HepG2 (cell line): ENCODE data around the gene RIMBP2. TPM values are rescaled to one million over a fixed set of nuclear protein-coding genes. Genes with fewer than 3 reads are reported as not detected.

Experiments
- ATM ChIP-seq: fragments of 450-650 bp; IDR thresholded peaks from 2 replicates; pipeline ENCODE4 v1.7.1; 2017; ENCODE audit warnings: mild to moderate bottlenecking, borderline replicate concordance
- CHD2 ChIP-seq: IDR thresholded peaks from 2 replicates; pipeline ENCODE4 v1.6.1; 2011; ENCODE audit warnings: low read depth, low read length, improper control_type of control experiment
- ELF3 ChIP-seq: IDR thresholded peaks from 2 replicates; pipeline ENCODE4 v1.6.1; 2016; ENCODE audit warnings: missing genetic modification reagents, missing compliant biosample characterization
- ETV6 ChIP-seq: sonication (generic); formaldehyde crosslinking; conservative IDR thresholded peaks from 2 replicates; pipeline ENCODE4 v1.4.0; 2020; ENCODE audit warnings: missing genetic modification reagents
- GABPA ChIP-seq, 2 experiments: IDR thresholded peaks; 2 replicates each; pipeline ENCODE4 v1.6.1; 2011 to 2016; ENCODE audit warnings: low read depth in 2 of 2, low read length in 1 of 2, missing biosample characterization in 1 of 2, missing genetic modification characterization in 1 of 2
- GTF2F1 ChIP-seq: fragments of 150-350 bp; IDR thresholded peaks from 2 replicates; pipeline ENCODE4 v1.6.1; 2014; ENCODE audit warnings: low read length
- LCORL ChIP-seq, 2 experiments: fragments of 450-650 bp in 1 of 2; sonication (generic) in 1 of 2; formaldehyde crosslinking in 1 of 2; IDR thresholded peaks; 2 replicates each; pipeline versions ENCODE4 v1.5.0 to v1.6.1; 2017 to 2020; ENCODE audit warnings: antibody characterized with exemption in 1 of 2, missing genetic modification reagents in 1 of 2
- NR2C2 ChIP-seq: sonication (generic); formaldehyde crosslinking; IDR thresholded peaks from 2 replicates; pipeline ENCODE4 v1.4.0; 2020; ENCODE audit warnings: missing genetic modification reagents, mild to moderate bottlenecking, moderate library complexity, borderline replicate concordance
- POLR2AphosphoS2 ChIP-seq: IDR thresholded peaks from 2 replicates; pipeline ENCODE4 v1.6.1; 2011; ENCODE audit warnings: low read depth, low read length, improper control_type of control experiment
- SOX6 ChIP-seq, 2 experiments: fragments of 450-650 bp in 1 of 2; sonication (generic) in 1 of 2; formaldehyde crosslinking in 1 of 2; IDR thresholded peaks; 2 replicates each; pipeline versions ENCODE4 v1.4.0 to v1.6.1; 2017 to 2020; ENCODE audit warnings: antibody characterized with exemption in 1 of 2, mild to moderate bottlenecking in 1 of 2, missing genetic modification reagents in 1 of 2
- TFE3 ChIP-seq: IDR thresholded peaks from 2 replicates; pipeline ENCODE4 v1.6.1; 2016
- YEATS4 ChIP-seq: sonication (generic); formaldehyde crosslinking; IDR thresholded peaks from 2 replicates; pipeline ENCODE4 v1.4.0; 2020; ENCODE audit warnings: missing genetic modification reagents, borderline replicate concordance
- ZBTB10 ChIP-seq: sonication (generic); formaldehyde crosslinking; IDR thresholded peaks from 2 replicates; pipeline ENCODE4 v1.4.0; 2020; ENCODE audit warnings: missing genetic modification reagents, borderline replicate concordance
- ZNF607 ChIP-seq: sonication (generic); formaldehyde crosslinking; IDR thresholded peaks from 2 replicates; pipeline ENCODE4 v1.5.1; 2020; ENCODE audit warnings: missing genetic modification reagents, mild to moderate bottlenecking, borderline replicate concordance
- ZNF7 ChIP-seq: IDR thresholded peaks from 2 replicates; pipeline ENCODE4 v1.6.1; 2016; ENCODE audit warnings: missing biosample characterization, missing genetic modification reagents
- polyA plus RNA-seq, 8 experiments: library from polyadenylated mRNA; depleted of rRNA in 3 of 8; stranded (reverse) in 7 of 8; unstranded in 1 of 8; fragments of >200 nt; fragmentation: Illumina TruSeq in 4 of 8; extraction: Trizol in 4 of 8; gene quantifications; 2 replicates each; pipeline versions ENCODE4 v1.2.1 to v1.2.3, GENCODE V29; 2011 to 2016; ENCODE audit warnings: low read depth in 4 of 8, missing spikeins in 1 of 8, mixed read lengths in 1 of 8; ENCODE audit not compliant: insufficient read depth in 1 of 8
- total RNA-seq, 5 experiments: library from RNA; depleted of rRNA; stranded (reverse); fragments of >200 nt; fragmentation: Illumina TruSeq; extraction: Trizol; gene quantifications; 2 replicates each; pipeline ENCODE4 v1.2.3, GENCODE V29; 2016; ENCODE audit warnings: low read depth in 1 of 5
- TF ChIP-seq, protein P1 (sequence below): sonication (generic); formaldehyde crosslinking; IDR thresholded peaks from 2 replicates; pipeline ENCODE4 v1.4.0; 2020; ENCODE audit warnings: low read depth, mild to moderate bottlenecking, missing genetic modification reagents
- TF ChIP-seq, protein P2 (sequence below): sonication (generic); formaldehyde crosslinking; IDR thresholded peaks from 2 replicates; pipeline ENCODE4 v1.4.0; 2020; ENCODE audit warnings: missing genetic modification reagents
- TF ChIP-seq, protein P3 (sequence below): sonication (generic); formaldehyde crosslinking; IDR thresholded peaks from 2 replicates; pipeline ENCODE4 v1.5.1; 2020; ENCODE audit warnings: missing genetic modification reagents, mild to moderate bottlenecking, borderline replicate concordance

The RIMBP2 gene
- total and polyA plus RNA-seq, 2 of the 13 experiments (the other 11 are each of a cell fraction or from before 2014, with no cell fraction given), result 0.03 TPM; not detected in 1

GRCh38 chr12:130754234-130754901, 38.3 kb upstream of the RIMBP2 start (continued):
- TF ChIP-seq, protein P1, sequence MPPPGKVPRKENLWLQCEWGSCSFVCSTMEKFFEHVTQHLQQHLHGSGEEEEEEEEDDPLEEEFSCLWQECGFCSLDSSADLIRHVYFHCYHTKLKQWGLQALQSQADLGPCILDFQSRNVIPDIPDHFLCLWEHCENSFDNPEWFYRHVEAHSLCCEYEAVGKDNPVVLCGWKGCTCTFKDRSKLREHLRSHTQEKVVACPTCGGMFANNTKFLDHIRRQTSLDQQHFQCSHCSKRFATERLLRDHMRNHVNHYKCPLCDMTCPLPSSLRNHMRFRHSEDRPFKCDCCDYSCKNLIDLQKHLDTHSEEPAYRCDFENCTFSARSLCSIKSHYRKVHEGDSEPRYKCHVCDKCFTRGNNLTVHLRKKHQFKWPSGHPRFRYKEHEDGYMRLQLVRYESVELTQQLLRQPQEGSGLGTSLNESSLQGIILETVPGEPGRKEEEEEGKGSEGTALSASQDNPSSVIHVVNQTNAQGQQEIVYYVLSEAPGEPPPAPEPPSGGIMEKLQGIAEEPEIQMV, result no peak
- TF ChIP-seq CHD2 (no peak), NR2C2 (CRISPR knock-in tag) (peak; percentile 76), ZBTB10 (no peak), ZNF607 (CRISPR knock-in tag) (no peak), POLR2AphosphoS2 (no peak), ATM (peak; percentile 53; the same call in 1 of the 2 replicates), GTF2F1 (no peak), ZNF7 (CRISPR knock-in tag) (no peak), SOX6 (IDR thresholded peaks at IDR 0.05) (peak; percentile 74; the same call in 1 of the 2 replicates), SOX6 (CRISPR knock-in tag; IDR thresholded peaks at IDR 0.05) (no peak), ELF3 (CRISPR knock-in tag) (0 out of 2 replicates have a peak, but pooled peaks have one; percentile 33), ETV6 (CRISPR knock-in tag) (peak; percentile 98), LCORL (IDR thresholded peaks at IDR 0.05) (peak; percentile 92), LCORL (CRISPR knock-in tag; IDR thresholded peaks at IDR 0.05) (no peak), YEATS4 (CRISPR knock-in tag) (no peak), GABPA (IDR thresholded peaks at IDR 0.05; ENCODE audit: low read depth, low read length) (peak; percentile 71), GABPA (CRISPR knock-in tag; IDR thresholded peaks at IDR 0.05; ENCODE audit: low read depth) (peak; percentile 95), TFE3 (CRISPR knock-in tag) (no peak)
- TF ChIP-seq, protein P2, sequence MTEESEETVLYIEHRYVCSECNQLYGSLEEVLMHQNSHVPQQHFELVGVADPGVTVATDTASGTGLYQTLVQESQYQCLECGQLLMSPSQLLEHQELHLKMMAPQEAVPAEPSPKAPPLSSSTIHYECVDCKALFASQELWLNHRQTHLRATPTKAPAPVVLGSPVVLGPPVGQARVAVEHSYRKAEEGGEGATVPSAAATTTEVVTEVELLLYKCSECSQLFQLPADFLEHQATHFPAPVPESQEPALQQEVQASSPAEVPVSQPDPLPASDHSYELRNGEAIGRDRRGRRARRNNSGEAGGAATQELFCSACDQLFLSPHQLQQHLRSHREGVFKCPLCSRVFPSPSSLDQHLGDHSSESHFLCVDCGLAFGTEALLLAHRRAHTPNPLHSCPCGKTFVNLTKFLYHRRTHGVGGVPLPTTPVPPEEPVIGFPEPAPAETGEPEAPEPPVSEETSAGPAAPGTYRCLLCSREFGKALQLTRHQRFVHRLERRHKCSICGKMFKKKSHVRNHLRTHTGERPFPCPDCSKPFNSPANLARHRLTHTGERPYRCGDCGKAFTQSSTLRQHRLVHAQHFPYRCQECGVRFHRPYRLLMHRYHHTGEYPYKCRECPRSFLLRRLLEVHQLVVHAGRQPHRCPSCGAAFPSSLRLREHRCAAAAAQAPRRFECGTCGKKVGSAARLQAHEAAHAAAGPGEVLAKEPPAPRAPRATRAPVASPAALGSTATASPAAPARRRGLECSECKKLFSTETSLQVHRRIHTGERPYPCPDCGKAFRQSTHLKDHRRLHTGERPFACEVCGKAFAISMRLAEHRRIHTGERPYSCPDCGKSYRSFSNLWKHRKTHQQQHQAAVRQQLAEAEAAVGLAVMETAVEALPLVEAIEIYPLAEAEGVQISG (CRISPR knock-in tag), result peak; percentile 74; the same call in 1 of the 2 replicates
- TF ChIP-seq, protein P3, sequence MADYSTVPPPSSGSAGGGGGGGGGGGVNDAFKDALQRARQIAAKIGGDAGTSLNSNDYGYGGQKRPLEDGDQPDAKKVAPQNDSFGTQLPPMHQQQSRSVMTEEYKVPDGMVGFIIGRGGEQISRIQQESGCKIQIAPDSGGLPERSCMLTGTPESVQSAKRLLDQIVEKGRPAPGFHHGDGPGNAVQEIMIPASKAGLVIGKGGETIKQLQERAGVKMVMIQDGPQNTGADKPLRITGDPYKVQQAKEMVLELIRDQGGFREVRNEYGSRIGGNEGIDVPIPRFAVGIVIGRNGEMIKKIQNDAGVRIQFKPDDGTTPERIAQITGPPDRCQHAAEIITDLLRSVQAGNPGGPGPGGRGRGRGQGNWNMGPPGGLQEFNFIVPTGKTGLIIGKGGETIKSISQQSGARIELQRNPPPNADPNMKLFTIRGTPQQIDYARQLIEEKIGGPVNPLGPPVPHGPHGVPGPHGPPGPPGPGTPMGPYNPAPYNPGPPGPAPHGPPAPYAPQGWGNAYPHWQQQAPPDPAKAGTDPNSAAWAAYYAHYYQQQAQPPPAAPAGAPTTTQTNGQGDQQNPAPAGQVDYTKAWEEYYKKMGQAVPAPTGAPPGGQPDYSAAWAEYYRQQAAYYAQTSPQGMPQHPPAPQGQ (CRISPR knock-in tag), result no peak
